T1000 (cell line): Measurements from ENCODE around the gene SCCPDH.
A peak's percentile ranks its signal among the peaks of the same experiment; 100 is the strongest.

Source experiments
- DNase-seq: peaks from one replicate; lab custom pipeline; 2025; ENCODE audit warnings: mixed read lengths; lab: John Stamatoyannopoulos, UW

The SCCPDH gene

GRCh38 chr1:246786606-246787238 is 62.5 kb downstream of the SCCPDH start:
- no peak for DNase-seq

DNA sequence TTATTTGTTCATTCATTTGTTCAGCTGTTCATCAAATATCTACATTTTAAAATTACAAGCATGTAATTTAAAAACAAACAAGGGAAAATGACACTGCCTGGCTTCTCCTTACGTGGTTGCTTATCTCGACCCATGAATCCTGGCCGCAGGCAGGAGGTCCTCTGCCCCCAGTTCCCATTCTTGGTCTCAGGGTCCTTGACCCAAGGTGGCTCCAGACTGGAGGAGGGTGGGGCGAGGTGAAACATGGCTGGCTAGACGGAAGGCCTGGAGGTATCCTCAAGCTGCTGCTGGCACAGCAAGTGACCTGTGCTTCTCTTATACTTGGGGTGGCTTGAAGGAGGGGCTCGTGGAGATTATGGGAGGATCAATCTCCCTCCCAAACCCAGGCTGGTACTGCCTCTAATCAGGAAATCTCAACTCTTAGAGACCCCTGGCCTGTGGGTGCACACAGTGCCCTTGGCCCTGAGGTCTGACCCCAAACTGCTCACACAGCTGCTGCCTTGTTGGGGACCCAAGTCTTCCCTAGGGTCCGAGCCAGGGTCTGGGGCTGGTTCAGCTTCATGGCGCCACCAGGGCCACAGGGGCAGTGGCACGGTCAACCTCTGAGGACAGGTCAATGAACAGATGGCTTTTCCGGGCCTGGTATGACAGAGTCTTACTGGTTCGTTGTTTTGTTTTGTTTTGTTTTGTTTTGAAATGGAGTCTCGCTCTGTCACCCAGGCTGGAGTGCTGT is 63.7 kb downstream of the SCCPDH start:
- no peak for DNase-seq

GRCh38 chr1:246788895-246789338 is 64.7 kb downstream of the SCCPDH start:
- no peak for DNase-seq

DNA sequence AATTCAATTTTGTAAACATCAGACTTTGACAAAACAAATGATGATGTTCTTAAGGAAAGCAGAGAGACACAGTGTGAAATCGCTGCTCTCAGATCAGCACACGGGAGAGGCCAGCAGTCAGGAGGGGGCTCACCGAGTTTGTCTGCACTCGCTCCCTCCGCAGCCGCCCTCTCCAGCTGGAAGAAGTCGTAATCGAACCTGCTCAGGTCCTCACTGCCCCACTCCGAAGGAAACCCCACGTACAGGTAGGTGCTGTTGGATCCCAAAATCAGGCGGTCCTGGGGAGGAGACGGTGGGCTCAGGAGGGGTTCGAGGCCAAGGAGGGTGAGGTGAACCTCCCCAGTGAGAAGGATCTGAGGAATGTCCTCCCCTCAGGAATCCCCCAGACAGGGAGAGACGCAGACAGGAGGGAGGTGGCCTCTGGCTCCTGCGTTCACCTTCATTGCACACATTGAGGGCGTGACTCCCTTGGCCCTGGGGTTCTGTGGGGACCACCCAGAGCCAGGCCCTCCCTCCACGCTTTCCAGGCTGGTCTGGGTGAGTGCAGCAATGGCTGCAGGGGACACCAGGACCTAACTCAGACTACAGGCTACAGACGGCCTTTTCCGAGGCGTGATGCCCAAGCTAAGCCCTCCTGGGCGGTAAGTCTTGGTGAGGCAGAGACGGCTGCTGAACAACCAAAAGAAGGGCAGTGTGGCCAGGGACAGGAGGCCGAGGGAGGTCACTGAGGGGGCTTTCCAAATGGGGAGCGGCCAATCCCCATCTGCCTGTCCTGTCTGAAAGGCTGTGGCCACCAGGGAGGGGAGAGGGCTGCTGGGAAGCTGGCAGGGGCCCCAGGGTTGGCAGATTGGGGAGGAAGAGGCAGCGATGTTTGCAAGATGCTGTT is 65.5 kb downstream of the SCCPDH start:
- no peak for DNase-seq

- DNase-seq: no peak
Measured at GRCh38 chr1:246790364-246790763, 66.2 kb downstream of the SCCPDH start.

GRCh38 chr1:246790833-246791232 is 66.6 kb downstream of the SCCPDH start:
- no peak for DNase-seq

DNA sequence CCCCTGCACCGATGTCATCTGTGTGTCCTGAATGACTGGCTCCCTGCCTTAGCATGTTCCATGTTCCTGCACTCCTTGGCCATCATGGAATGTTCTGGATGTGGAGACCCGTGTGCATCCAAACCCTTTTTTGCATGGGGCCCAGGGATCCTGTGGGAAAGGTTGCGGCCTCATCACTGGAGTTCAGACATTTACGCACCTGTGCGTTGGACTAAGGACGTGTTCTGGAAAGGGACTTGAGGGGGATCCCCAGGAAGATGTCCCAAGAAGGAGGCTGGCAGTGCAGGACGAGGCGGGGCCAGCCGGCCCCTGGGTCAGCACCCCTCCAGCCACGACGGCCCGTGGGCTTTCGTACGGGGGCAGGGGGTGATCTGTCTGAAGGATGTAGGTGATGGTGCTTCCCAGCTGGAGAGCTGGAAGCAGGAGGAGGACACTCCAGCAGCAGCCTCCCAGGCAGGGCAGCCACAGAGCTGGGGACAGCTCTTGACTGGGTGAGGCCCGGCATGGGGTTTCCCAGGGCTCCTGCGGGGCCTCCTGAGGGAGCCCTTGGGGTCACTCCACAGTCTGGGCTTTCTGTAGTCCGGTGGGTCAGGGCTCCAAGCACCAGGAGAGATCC is 67.2 kb downstream of the SCCPDH start:
- DNase-seq: no peak

DNA sequence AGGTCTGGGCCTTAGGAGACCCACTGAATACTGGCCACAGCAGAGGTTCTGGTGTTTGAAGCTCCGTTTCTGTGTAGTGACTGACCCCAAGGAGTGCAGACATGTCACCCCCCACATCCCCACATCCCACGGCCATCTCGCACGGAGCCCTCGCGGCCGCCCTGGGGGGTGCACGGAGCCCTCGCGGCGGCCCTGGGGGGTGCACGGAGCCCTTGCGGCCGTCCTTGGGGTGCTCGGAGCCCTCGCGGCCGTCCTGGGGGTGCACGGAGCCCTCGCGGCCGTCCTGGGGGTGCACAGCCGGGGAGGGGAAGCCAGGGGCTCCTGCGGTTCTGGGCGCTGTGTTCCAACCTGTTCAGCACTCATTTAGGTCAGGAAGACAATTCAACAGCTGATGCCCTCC is 68.4 kb downstream of the SCCPDH start:
- DNase-seq: no peak

DNA sequence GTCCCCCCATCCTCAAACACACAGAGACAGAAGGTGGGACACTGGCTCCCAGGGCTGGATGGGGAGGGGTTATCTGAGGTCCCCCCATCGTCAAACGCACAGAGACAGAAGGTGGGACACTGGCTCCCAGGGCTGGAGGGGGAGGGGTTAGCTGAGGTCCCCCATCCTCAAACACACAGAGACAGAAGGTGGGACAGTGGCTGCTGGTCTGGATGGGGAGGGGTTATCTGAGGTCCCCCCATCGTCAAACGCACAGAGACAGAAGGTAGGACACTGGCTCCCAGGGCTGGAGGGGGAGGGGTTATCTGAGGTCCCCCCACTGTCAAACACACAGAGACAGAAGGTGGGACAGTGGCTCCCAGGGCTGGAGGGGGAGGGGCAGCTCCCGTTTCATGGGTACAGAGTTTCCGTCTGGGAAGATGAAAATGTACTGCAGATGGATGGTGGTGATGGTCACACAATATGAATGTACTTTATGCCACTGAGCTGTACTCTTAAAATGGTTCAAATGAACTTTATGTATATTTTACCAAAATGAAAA is 69.2 kb downstream of the SCCPDH start:
- DNase-seq: no peak

- DNase-seq: no peak
Measured at GRCh38 chr1:246794048-246794827, 70.0 kb downstream of the SCCPDH start.

DNA sequence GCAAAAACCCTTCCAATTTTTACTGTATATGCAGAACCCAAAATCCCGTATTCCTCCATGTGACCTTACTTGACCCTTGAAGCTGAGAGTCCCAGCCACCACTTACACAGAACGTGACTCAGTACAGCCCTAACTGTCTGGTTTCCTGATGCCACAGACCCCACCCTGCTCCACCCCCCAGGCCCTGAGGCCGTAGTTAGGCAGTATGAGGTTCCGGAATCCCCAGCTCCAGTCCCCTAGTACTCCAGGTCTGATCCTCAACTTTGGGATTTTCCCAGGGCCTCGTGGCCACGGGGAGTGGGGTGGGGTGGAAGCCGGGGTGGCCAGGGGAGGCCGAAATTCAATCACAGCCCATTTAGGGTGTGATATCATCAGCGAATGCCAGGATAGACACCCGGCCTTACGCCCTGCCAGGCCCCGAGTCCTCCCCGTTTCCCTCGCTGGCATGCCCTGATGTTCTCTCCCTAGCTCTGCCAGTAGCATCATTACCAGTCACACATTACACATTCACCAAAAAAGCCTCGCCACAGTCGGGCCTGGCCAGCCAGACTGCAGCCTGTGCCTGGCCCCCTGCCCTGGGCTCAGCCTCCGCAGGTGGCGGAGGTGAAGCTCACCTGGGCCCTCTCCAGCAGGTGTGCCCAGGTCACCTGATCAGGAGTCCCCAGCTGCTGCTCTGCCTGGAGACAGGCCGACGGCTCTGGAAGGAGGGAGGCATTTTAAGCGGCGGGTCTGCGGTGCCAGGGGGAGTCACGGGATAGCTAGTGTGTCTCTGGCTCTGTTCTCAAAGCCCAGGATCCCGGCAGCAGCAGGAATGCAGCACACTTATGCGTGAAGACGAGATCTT is 70.8 kb downstream of the SCCPDH start:
- peak; percentile 21 for DNase-seq

DNA sequence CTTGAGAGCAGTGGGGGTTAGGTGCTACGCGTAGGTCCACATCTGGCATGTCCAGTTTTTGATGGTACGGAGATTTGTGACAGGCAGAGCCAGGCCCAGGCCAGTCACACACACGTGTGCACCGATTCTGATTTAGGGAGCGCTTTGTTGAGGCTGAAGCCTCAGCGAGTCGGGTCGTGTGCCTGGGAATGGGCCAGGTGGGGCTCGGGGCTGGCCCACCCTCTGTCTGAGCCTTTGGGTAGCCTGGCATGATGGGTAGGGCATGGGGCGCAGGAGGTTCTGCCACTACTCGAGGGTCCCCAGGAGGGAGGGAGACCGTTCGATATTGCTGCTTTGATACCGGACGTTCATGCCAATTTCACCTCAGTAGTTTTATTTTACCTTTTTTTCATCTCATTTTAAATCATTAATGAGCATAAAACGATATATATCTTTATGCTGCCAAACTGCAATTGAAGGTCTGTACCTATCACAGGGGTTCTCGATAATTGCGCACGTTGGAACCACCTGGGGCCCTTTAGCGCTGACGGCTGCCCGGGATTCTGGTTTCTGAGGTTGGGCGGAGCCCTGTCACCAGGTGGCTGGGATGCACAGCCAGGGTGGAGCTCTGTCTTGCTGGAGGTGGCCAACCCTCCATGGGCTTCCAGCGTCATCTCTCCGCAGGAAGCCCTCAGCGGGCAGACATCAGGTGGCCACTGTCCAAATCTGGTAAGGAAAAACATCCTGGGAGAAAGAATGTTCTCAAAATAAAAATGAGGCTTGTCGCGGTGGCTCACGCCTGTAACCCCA is 71.9 kb downstream of the SCCPDH start:
- no peak for DNase-seq

DNA sequence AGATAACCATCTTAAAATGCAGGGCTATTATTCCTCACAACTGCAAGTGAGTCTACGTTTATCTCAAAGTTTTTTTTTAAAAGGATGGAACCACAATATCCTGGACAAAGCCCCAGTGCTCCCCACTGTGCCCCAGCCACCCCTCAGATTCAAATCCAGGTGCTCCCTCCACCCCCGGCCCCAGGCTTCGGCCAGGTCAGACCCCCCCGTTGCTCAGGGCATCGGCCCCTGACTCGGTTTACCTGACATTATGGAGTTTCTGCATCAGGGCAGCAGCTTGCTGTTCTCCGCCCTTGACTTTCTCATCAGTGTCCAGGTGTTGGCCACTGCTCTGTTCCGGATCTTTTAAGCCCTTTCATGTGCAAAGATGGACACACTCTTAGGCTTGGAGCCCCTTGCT is 72.9 kb downstream of the SCCPDH start:
- no peak for DNase-seq

DNA sequence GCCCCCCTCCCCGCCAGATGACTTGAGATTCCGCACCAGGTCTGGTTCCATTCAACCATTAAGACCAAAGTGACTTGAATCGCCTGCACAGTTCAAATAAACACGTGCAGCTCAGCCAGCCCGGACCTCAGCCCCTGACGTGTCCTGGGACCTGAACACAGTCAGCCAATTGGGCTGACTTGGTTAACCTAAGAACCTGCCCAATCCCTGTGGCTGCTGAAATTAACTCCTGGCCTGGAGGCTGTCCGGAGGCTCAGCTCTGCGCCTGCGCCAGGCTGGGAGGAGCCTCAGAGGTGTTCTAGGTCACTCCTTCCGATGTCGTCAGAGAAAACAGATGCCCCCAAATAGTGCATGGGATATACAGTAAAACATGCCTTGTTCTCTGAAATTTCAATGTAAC is 73.4 kb downstream of the SCCPDH start:
- DNase-seq: no peak

DNA sequence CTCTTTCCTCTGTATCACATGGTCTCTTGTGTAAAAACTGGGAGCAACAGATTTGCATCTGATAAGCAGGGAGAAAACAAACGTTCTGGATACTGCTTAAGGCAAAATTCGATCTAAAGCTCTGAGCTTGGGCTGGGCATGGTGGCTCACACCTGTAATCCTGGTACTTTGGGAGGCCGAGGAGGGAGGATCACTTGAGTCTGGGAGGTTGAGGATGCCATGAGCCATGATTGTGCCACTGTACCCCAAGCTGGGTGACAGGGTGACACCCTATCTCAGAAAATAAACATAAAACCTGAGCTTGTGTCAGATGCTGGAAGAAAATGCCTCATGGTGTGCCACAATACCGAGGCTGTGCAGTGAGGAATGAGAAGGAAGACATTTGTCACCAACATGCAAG is 73.9 kb downstream of the SCCPDH start:
- no peak for DNase-seq

GRCh38 chr1:246798606-246799496 is 74.6 kb downstream of the SCCPDH start:
- DNase-seq: no peak

DNA sequence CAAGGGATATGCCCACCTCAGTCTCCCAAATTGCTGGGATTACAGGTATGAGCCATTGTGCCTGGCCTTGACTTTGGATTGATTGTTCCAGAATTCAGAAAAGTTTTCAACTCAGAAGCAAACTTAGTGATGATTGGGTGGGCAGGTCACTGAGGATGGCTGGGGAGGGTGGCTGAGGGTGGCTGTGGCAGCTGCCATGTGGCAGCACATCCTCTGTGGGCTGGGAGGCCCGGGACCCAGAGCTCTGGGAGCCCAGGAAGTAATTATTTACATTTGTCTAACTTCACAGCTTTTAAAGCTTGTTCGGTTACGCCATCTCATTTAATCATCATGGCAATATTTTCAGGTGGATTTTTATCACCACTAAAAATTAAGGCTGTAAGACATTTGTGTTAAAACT is 76.1 kb downstream of the SCCPDH start:
- DNase-seq: no peak

DNA sequence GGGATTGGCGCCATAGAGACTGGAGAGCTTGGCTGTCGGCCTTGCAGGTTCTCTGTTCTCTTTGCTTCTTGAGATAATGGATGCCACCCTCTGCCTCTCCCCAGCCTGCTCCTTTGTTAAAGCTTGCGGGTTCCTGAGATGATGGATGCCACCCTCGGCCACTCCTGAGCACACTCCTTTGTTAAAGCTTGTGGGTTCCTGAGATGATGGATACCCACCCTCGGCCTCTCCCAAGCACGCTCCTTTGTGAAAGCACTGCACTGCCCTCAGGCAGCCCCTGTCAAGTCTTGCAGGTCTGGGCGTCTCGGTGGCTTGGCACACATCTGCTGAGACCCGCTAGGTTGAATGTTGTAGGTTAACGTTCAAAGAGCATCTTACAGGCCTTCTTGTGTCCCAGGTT is 76.5 kb downstream of the SCCPDH start:
- no peak for DNase-seq
